ENCODE measurements around the gene CWC27. TPM values are rescaled to one million over a fixed set of nuclear protein-coding genes. Genes with fewer than 3 reads are reported as not detected.
A peak's percentile ranks its signal among the peaks of the same experiment; 100 is the strongest.

Gene CWC27
- total and polyA plus RNA-seq, 2 of the 13 experiments (the other 11 are each of a cell fraction or from before 2014, with no cell fraction given) = 21.1 to 25.7 TPM

- POLR2A ChIA-PET = no interaction called here
- CTCF ChIA-PET (ENCODE audit: low intra/inter-chr PET ratio, low total read pairs) = no interaction called here
- Histone ChIP-seq H3K4me1 (ENCODE audit: insufficient read depth, low read length) (peaks cover 39% of the 10 kb centered on the region), H3K36me3 (replicated peaks in 1 of 2; ENCODE audit: control insufficient read depth in 1 of 2, insufficient read depth in 2 of 2, low read length in 2 of 2) (peaks cover 0 to 22% of the 10 kb centered on the region in 2 experiments; a peak in 1 of 5 replicates), H3K9ac (ENCODE audit: insufficient read depth, low read depth, low read length) (peak overlapping the region; percentile 97), H3K4me2 (ENCODE audit: low read depth, low read length) (peak overlapping the region; percentile 93), H3K4me3 (replicated peaks in 1 of 3; ENCODE audit: insufficient read depth in 1 of 3, low read depth in 2 of 3, low read length in 3 of 3) (peak overlapping the region; percentile 91 to 99 (median 98)), H3K9me3 (ENCODE audit: low read length) (no peaks in the 10 kb centered on the region), H2AFZ (ENCODE audit: low read length) (peak overlapping the region; percentile 99), H4K20me1 (ENCODE audit: insufficient read depth, low read length) (no peaks in the 10 kb centered on the region), H3K27me3 (ENCODE audit: control insufficient read depth in 1 of 2, insufficient read depth in 2 of 2, low read length in 2 of 2) (no peaks in the 10 kb centered on the region; a peak in 1 of 5 replicates), H3K79me2 (ENCODE audit: insufficient read depth, low read length) (peaks cover 64% of the 10 kb centered on the region), H3K27ac (ENCODE audit: extremely low read length, insufficient read depth, low read length) (peak overlapping the region; percentile 96)
- intact Hi-C loops (cut with micrococcal nuclease; ENCODE audit: unreplicated experiment) (loop anchor here (5.0 kb wide), 1 partner anchor 131 kb away; no protein-coding TSS in a partner anchor), in situ Hi-C loops (cut with HindIII; ENCODE audit: extremely low pct_ligation_motif_present, low pct_unique_long_range_greater_than_20kb) (no loop called here)
- TF ChIP-seq FOXC1 (CRISPR knock-in tag; IDR thresholded peaks at IDR 0.05; ENCODE audit: borderline replicate concordance) (0 out of 2 replicates have a peak, but pooled peaks have one; percentile 0), ZNF468 (CRISPR knock-in tag; IDR thresholded peaks at IDR 0.05) (0 out of 2 replicates have a peak, but pooled peaks have one; percentile 3), LBX2 (CRISPR knock-in tag; IDR thresholded peaks at IDR 0.05; ENCODE audit: borderline replicate concordance) (peak; percentile 44; the same call in 1 of the 2 replicates), ZNF770 (CRISPR knock-in tag; IDR thresholded peaks at IDR 0.05) (no peak), PLSCR1 (CRISPR knock-in tag; IDR thresholded peaks at IDR 0.05; ENCODE audit: borderline replicate concordance) (no peak), NFE2L1 (CRISPR knock-in tag; IDR thresholded peaks at IDR 0.05; ENCODE audit: borderline replicate concordance) (no peak)
- TF ChIP-seq, protein P1, sequence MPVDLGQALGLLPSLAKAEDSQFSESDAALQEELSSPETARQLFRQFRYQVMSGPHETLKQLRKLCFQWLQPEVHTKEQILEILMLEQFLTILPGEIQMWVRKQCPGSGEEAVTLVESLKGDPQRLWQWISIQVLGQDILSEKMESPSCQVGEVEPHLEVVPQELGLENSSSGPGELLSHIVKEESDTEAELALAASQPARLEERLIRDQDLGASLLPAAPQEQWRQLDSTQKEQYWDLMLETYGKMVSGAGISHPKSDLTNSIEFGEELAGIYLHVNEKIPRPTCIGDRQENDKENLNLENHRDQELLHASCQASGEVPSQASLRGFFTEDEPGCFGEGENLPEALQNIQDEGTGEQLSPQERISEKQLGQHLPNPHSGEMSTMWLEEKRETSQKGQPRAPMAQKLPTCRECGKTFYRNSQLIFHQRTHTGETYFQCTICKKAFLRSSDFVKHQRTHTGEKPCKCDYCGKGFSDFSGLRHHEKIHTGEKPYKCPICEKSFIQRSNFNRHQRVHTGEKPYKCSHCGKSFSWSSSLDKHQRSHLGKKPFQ (CRISPR knock-in tag; IDR thresholded peaks at IDR 0.05; ENCODE audit: insufficient replicate concordance) = peak; percentile 8
- FAIRE-seq (no peak), ATAC-seq (peak; percentile 47), DNase-seq (ENCODE audit: low spot score) (peak; percentile 3)
- 1% methylated on average over 10 of the region's 10 CpGs for WGBS (ENCODE audit: low lambda C conversion rate)
- BruUV-seq (replicated peaks) = TSS peak; percentile 63
These were observed 772 bp upstream of the CWC27 start for GRCh38 chr5:64767959-64768357.
